GM18517 (cell line): ENCODE data around the gene DOK3.

Experiments used
- ATAC-seq: cut with Tn5 transposase; IDR thresholded peaks from one replicate; pipeline ENCODE4 v1.9.1; 2021; ENCODE audit warnings: mild to moderate bottlenecking, moderate library complexity; ENCODE audit not compliant: unreplicated experiment

DOK3 gene

GRCh38 chr5:177452688-177453638, 56.7 kb downstream of the DOK3 start:
- ATAC-seq: no peak
